Activated CD4-positive, alpha-beta T cell treated with anti-CD3 and anti-CD28 coated beads for 36 hours (primary cell): ENCODE data around the gene KLHDC4. TPM values are rescaled to one million over a fixed set of nuclear protein-coding genes. Genes with fewer than 3 reads are reported as not detected.

Experiments used
- ATAC-seq: fragments of 200-7000 bp; cut with Tn5 transposase; one replicate; pipeline ENCODE4 v1.10.0; 2021; ENCODE audit warnings: mild to moderate bottlenecking, moderate library complexity
- CTCF ChIA-PET: fragments of 350-600 bp; sonication (Branson Sonifier 250); formaldehyde crosslinking; loops from one replicate; lab custom pipeline; 2021; ENCODE audit warnings: antibody characterized with exemption; lab: Charles Lee
- POLR2A ChIA-PET: fragments of 350-600 bp; sonication (Branson Sonifier 250); formaldehyde crosslinking; loops from one replicate; lab custom pipeline; 2021; ENCODE audit warnings: antibody characterized with exemption, inconsistent platforms; lab: Charles Lee
- DNase-seq: peaks from one replicate; pipeline ENCODE4 v3.0.0-alpha.2; 2020
- H3K27ac Mint-ChIP-seq: one replicate; pipeline ENCODE4 v1.8.0; 2021; ENCODE audit warnings: mixed read lengths
- H3K27me3 Mint-ChIP-seq: one replicate; pipeline ENCODE4 v1.8.0; 2021; ENCODE audit warnings: mixed read lengths
- H3K36me3 Mint-ChIP-seq: one replicate; pipeline ENCODE4 v1.8.0; 2021; ENCODE audit warnings: low read depth, mixed read lengths
- H3K4me1 Mint-ChIP-seq: one replicate; pipeline ENCODE4 v1.8.0; 2021; ENCODE audit warnings: mixed read lengths
- H3K4me3 Mint-ChIP-seq: one replicate; pipeline ENCODE4 v1.8.0; 2021; ENCODE audit warnings: mild to moderate bottlenecking, moderate library complexity, mixed read lengths
- H3K9me3 Mint-ChIP-seq: one replicate; pipeline ENCODE4 v1.8.0; 2021; ENCODE audit warnings: low read depth, mixed read lengths
- intact Hi-C, 2 experiments: fragments of 100-400 bp; cut with DNase I in 1 of 2; cut with micrococcal nuclease in 1 of 2; formaldehyde crosslinking; loops; one replicate each; pipeline versions ENCODE4 v1.14.2 to v1.15.1; 2022 to 2024; cut with DNase I, micrococcal nuclease
- total RNA-seq, 2 experiments: library from RNA; stranded (reverse); gene quantifications; one replicate each; pipeline ENCODE4 v1.2.3, GENCODE V29; 2021

KLHDC4 gene
- total RNA-seq, 2 experiments from 2014 or later: 67.0 to 77.3 TPM

DNA sequence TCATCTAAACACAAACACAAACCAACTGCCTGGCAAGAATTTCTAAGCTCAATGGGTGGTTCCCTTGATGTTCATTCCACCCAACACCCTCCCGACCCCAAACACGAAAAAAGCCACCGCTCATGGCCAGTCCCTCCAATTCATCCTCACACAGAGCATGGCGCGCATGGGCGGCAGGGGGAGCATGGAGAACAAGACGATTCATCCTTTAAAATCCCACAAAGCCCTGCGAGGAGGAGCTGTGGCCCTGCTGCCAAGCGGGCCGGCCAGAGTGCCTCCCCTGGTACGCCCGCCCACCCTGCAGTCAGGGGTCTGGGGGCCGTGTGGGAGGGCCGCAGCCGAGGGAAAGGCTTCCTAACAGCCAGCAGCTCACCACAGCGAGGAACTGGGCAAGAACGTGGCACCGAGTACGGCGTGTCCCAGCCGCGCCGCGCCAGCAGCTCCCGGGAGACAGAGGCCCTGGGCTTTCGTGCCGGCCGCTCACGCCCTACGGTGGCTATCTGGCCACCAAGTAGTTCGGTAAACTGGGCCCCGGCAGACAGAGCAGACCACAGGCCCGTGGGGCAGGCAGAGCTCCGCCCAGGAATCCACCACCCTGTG is 60.9 kb downstream of the KLHDC4 start:
- Mint-ChIP-seq H3K36me3 (peaks cover 44% of the 10 kb centered on the region), H3K27me3 (no peaks in the 10 kb centered on the region), H3K4me3 (no peak overlapping the region), H3K9me3 (no peaks in the 10 kb centered on the region), H3K4me1 (peaks cover 39% of the 10 kb centered on the region), H3K27ac (no peak overlapping the region)
- CTCF ChIA-PET: interaction anchor here (0.9 kb wide), 1 partner anchor 69 kb away, joined by 3 read pairs; no protein-coding TSS in a partner anchor
- POLR2A ChIA-PET: no interaction called here
- no peak for DNase-seq
- ATAC-seq: no peak
- intact Hi-C loops: loop anchor here in 1 of 2 experiments (5.0 kb wide), 1 partner anchor 147 kb away; no protein-coding TSS in a partner anchor

DNA sequence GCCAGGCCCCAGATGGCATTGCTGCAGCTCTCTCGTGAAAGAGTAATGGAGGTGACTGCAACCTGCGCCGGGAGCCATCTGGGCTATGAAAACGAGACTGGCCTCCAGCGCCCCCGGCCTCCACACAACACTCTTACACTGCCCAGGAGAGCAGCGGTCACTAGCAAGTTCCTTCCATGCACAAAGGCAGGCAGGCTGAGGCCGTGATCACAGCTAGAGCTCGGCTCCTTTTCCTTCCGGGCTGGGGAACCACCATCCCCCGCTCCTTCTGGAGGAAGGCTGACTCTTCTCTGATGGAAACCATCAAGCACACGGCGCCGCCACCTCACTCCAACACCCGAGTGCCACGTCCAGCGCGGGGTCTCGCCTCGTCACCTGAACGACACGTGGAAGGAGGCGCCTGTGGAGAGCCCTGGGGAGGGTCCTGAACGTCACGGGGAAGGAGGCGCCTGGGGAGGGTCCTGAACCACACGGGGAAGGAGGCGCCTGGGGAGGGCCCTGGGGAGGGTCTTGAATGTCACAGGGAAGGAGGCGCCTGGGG is 61.9 kb downstream of the KLHDC4 start:
- ChIA-PET POLR2A (no interaction called here), CTCF (interaction anchor here (1.5 kb wide), 1 partner anchor 12 kb away, joined by 5 read pairs; no protein-coding TSS in a partner anchor)
- Mint-ChIP-seq H3K27me3 (no peaks in the 10 kb centered on the region), H3K4me3 (no peak overlapping the region), H3K4me1 (peaks cover 44% of the 10 kb centered on the region), H3K27ac (peak overlapping the region; percentile 75), H3K9me3 (no peaks in the 10 kb centered on the region), H3K36me3 (peaks cover 44% of the 10 kb centered on the region)
- ATAC-seq (no peak), DNase-seq (no peak)
- intact Hi-C loops: loop anchor here in 1 of 2 experiments (5.0 kb wide), 1 partner anchor 148 kb away; no protein-coding TSS in a partner anchor

DNA sequence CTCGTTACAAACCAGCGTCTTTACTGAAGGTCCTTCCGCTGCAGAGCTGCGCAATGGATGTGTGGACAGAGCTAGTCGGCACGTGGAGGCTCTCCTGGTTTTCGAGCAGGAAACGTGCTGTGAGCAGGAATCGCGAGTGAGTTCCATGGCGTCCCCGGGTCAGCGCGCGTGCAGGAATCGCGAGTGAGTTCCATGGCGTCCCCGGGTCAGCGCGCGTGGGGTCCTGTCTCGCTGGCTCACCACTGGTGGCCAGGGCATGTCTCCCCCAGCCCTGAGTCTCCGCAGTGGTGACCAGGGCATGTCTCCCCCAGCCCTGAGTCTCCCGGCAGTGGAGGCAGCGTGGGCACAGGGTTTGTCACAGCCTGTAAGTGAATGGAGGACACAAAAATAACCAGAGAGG is 62.7 kb downstream of the KLHDC4 start:
- ChIA-PET POLR2A (no interaction called here), CTCF (interaction anchor here (0.6 to 1.5 kb wide), 5 partner anchors 11 to 212 kb away, joined by 3 to 6 read pairs (median 5); no protein-coding TSS in a partner anchor)
- DNase-seq: no peak
- H3K4me3 Mint-ChIP-seq: no peak overlapping the region
- H3K36me3 Mint-ChIP-seq: peaks cover 37% of the 10 kb centered on the region
- intact Hi-C loops: loop anchor here in 1 of 2 experiments (5.0 kb wide), 1 partner anchor 149 kb away; no protein-coding TSS in a partner anchor
- no peaks in the 10 kb centered on the region for H3K9me3 Mint-ChIP-seq
- H3K27me3 Mint-ChIP-seq: no peaks in the 10 kb centered on the region
- no peak for ATAC-seq
- peaks cover 52% of the 10 kb centered on the region for H3K4me1 Mint-ChIP-seq
- peak overlapping the region; percentile 75 for H3K27ac Mint-ChIP-seq

DNA sequence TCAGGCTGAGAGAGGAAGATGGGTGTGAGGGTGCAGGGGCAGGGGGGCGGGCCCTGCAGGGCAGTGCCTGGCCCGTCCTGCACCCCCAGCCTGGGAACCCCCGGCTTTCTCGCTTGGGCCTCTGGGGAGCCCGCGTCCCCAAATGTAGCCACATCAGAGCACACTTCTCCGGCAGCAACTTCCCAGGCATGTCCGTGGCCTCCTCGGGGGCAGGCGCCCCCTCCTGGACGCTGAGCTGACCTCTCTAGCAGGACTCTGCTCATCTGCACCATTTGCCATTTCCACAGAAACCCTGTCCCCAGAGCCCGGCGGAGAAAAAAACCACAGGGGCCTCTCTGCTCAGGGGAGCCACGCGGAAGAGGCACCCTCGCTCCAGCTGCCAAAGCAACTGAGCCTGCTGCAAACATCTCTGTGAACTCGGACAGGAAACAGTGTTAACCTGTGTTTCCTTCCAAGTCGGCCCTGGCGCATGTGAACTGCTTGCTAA is 63.4 kb downstream of the KLHDC4 start:
- H3K4me1 Mint-ChIP-seq: peaks cover 59% of the 10 kb centered on the region
- H3K4me3 Mint-ChIP-seq: no peak overlapping the region
- POLR2A ChIA-PET: interaction anchor here (0.6 kb wide), 1 partner anchor 66 kb away, joined by 8 read pairs; no protein-coding TSS in a partner anchor
- H3K27me3 Mint-ChIP-seq: no peaks in the 10 kb centered on the region
- H3K36me3 Mint-ChIP-seq: peaks cover 32% of the 10 kb centered on the region
- DNase-seq: peak; percentile 69
- peak; percentile 60 for ATAC-seq
- CTCF ChIA-PET: interaction anchor here (1.0 to 1.5 kb wide), 7 partner anchors 11 to 258 kb away, joined by 3 to 6 read pairs (median 5); no protein-coding TSS in a partner anchor
- H3K9me3 Mint-ChIP-seq: no peaks in the 10 kb centered on the region
- H3K27ac Mint-ChIP-seq: peak overlapping the region; percentile 75
- intact Hi-C loops: loop anchor here in 1 of 2 experiments (5.0 kb wide), 1 partner anchor 150 kb away; no protein-coding TSS in a partner anchor

DNA sequence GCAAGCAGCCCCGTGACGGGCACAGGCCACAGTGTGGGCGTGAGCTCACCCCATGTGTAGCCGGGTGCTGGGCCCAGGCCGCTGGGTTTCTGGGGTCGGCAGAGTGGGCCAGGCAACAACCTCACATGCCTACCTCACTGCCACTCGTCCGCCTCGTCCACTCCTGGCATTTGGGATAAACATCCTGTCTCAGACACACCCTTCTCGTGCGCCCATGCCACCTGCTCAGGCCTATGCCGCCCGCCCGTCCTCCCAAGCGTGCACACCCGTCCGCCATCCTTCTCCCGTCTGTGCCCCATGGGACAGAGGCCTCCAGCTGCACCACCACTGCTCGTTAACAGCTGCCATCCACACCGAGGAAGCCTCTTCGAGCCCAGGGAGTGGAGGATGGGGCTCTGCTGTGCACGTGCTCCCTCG is 64.3 kb downstream of the KLHDC4 start:
- H3K36me3 Mint-ChIP-seq: peaks cover 30% of the 10 kb centered on the region
- intact Hi-C loops: loop anchor here in 1 of 2 experiments (5.0 kb wide), 1 partner anchor 151 kb away; no protein-coding TSS in a partner anchor
- no peaks in the 10 kb centered on the region for H3K9me3 Mint-ChIP-seq
- H3K4me1 Mint-ChIP-seq: peaks cover 59% of the 10 kb centered on the region
- no peaks in the 10 kb centered on the region for H3K27me3 Mint-ChIP-seq
- no peak for DNase-seq
- POLR2A ChIA-PET: no interaction called here
- peak overlapping the region; percentile 63 for H3K27ac Mint-ChIP-seq
- H3K4me3 Mint-ChIP-seq: no peak overlapping the region
- CTCF ChIA-PET: interaction anchor here (0.6 to 1.2 kb wide), 3 partner anchors 15 to 73 kb away, joined by 3 to 6 read pairs (median 4); no protein-coding TSS in a partner anchor
- no peak for ATAC-seq

DNA sequence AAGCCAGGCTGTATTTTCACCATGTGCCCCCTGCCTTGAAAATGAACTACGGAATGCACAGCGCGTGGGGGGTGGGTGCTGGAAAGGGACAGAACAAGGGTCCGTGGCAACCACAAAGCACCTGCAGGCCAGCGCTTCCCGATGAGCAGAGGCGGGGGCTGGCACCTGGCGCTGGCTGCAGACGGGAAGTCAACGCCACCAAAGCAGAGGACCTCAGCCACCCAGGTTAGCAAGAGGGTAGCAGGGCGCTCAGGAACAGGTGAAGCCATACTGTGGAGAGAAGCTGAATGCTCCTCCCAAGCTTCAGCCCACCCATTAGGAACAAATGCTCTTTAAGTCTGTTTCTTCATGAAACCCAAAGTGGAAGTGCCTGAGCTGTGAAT is 64.7 kb downstream of the KLHDC4 start:
- intact Hi-C loops: loop anchor here in 1 of 2 experiments (5.0 kb wide), 1 partner anchor 151 kb away; no protein-coding TSS in a partner anchor
- Mint-ChIP-seq H3K4me1 (peaks cover 59% of the 10 kb centered on the region), H3K27me3 (no peaks in the 10 kb centered on the region), H3K27ac (peak overlapping the region; percentile 63), H3K4me3 (no peak overlapping the region), H3K9me3 (no peaks in the 10 kb centered on the region), H3K36me3 (peaks cover 32% of the 10 kb centered on the region)
- DNase-seq (no peak), ATAC-seq (no peak)
- ChIA-PET CTCF (interaction anchor here (0.8 kb wide), 1 partner anchor 73 kb away, joined by 3 read pairs; no protein-coding TSS in a partner anchor), POLR2A (no interaction called here)

DNA sequence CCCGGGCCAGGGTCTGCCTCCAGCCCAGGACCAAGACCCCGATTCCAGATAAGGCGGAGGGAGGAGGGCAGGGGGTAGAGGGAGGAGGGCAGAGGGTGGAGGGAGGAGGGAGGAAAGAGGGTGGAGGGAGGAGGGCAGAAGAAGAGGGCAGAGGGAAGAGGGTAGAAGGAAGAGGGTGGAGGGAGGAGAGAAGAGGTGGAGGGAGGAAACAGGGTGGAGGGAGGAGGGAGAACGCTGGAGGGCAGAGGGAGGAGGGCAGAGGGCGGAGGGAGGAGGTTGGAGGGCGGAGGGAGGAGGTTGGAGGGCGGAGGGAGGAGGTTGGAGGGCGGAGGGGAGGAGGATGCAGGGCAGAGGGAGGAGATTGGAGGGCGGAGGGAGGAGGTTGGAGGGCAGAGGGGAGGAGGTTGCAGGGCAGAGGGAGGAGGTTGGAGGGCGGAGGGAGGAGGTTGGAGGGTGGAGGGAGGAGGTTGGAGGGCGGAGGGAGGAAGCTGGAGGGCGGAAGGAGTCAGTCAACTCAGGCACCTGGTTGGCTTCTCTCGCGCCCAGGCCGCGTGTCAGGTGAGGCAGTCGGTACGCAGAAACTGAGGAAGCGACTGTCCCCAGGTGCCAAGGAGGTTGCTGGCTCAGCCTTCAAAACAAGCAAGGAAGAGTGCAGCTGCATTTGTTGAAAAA is 65.2 kb downstream of the KLHDC4 start:
- Mint-ChIP-seq H3K27ac (peak overlapping the region; percentile 63), H3K9me3 (no peaks in the 10 kb centered on the region), H3K4me1 (peaks cover 59% of the 10 kb centered on the region), H3K4me3 (no peak overlapping the region), H3K27me3 (no peaks in the 10 kb centered on the region), H3K36me3 (peaks cover 32% of the 10 kb centered on the region)
- DNase-seq (peak; percentile 54), ATAC-seq (no peak)
- CTCF ChIA-PET: interaction anchor here (0.8 kb wide), 1 partner anchor 72 kb away, joined by 3 read pairs; no protein-coding TSS in a partner anchor
- POLR2A ChIA-PET: no interaction called here
- intact Hi-C loops: loop anchor here in 1 of 2 experiments (5.0 kb wide), 1 partner anchor 152 kb away; no protein-coding TSS in a partner anchor

DNA sequence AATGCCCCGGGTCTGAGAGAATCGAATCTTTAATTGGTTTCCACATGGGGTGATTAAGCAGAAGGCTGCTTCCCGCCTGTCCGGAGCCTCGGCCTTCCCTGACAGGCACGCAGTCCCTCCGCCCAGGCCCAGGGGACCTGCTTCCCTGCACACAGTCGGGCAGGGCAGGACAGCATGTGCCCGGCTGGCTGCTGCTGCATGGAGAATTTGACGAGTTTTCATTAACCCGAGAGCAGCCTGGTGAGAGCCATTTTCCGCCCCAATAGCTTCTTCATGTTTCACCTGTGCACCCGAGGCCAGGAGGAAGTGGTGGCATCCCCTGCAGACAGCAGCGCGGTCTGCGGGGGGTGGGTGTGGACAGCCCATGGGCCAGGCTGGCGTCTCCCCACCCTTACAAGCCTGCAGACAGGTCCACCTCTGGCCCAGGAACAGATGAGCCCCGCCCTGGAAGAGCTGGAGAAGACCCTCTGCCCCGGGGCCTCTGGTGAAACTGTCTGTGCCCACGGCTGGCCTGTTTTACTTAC is 67.0 kb downstream of the KLHDC4 start:
- no peak overlapping the region for H3K4me3 Mint-ChIP-seq
- POLR2A ChIA-PET: no interaction called here
- no peaks in the 10 kb centered on the region for H3K9me3 Mint-ChIP-seq
- H3K27ac Mint-ChIP-seq: peak overlapping the region; percentile 82
- H3K27me3 Mint-ChIP-seq: no peaks in the 10 kb centered on the region
- no peak for ATAC-seq
- intact Hi-C loops: no loop called here
- peaks cover 52% of the 10 kb centered on the region for H3K4me1 Mint-ChIP-seq
- DNase-seq: peak; percentile 31
- peaks cover 25% of the 10 kb centered on the region for H3K36me3 Mint-ChIP-seq
- CTCF ChIA-PET: interaction anchor here (0.6 to 0.8 kb wide), 3 partner anchors 67 to 380 kb away, joined by 3 read pairs; partner anchors contain the start of gene KLHDC4

DNA sequence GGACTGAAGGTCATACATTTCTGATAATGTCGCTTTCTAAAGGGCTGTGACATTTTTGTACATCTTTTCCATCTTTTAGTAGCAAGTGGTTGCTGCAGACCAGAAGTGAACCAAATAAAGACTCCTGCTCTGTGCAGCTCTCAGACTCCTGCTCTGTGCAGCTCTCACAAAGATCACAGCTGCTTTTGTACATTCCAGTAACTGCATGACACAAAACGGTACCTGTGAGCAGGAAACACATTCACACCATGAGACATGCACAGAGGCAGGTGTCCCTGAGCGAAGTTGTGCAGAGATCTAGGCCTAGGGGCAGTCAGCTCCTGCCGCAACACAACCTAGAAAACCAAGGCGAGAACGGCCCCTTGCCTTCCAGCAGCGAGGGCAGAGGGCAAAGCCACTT is 67.5 kb downstream of the KLHDC4 start:
- Mint-ChIP-seq H3K27ac (peak overlapping the region; percentile 82), H3K4me3 (no peak overlapping the region), H3K9me3 (no peaks in the 10 kb centered on the region), H3K4me1 (peaks cover 47% of the 10 kb centered on the region), H3K27me3 (no peaks in the 10 kb centered on the region), H3K36me3 (peaks cover 20% of the 10 kb centered on the region)
- intact Hi-C loops: no loop called here
- POLR2A ChIA-PET: no interaction called here
- ATAC-seq (peak; percentile 70), DNase-seq (peak; percentile 55)
- CTCF ChIA-PET: interaction anchor here (0.8 kb wide), 1 partner anchor 68 kb away, joined by 3 read pairs; the partner anchor contains the start of gene KLHDC4

DNA sequence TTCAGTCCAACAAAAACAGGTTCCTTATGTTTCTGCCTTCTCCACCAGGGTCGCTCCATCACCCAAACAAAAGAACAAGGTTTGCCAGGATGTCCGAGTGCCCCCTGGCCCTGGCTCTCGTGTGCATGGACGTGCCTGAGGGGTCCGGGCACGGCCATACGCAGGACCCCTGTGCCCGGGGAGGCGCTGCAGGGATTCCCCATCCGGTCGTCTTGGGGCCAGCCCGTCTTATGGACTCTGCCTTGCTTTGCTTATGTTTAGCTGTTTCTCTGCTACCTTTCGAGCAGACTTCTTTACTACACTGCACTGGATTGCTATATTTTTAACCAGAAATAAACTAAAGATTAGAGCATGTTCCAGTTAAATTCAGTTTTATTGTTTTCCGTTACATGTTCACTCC is 68.0 kb downstream of the KLHDC4 start:
- peaks cover 43% of the 10 kb centered on the region for H3K4me1 Mint-ChIP-seq
- ATAC-seq (no peak), DNase-seq (no peak)
- intact Hi-C loops: no loop called here
- no peaks in the 10 kb centered on the region for H3K9me3 Mint-ChIP-seq
- H3K4me3 Mint-ChIP-seq: no peak overlapping the region
- peak overlapping the region; percentile 82 for H3K27ac Mint-ChIP-seq
- peaks cover 17% of the 10 kb centered on the region for H3K36me3 Mint-ChIP-seq
- H3K27me3 Mint-ChIP-seq: no peaks in the 10 kb centered on the region
- ChIA-PET POLR2A (no interaction called here), CTCF (no interaction called here)

DNA sequence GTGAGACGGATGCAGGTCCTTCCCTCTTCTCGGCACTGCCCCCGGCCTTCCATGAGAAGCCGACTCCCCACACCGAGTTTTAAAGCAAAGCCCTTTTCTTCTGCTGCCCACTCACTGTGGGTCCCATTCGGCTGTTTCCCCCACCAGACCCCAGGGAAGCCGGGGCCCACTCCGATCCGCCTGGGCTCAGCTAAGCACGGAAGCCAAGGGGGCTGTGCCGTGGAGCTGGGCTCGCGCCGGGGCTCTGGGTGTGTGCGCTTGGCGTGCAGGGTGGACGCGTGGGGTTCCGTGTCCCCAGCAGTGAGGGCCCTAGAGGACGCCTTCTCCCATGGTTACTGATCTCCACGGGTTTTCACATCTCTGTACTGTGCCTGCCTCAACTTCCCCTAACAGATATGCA is 68.5 kb downstream of the KLHDC4 start:
- no peaks in the 10 kb centered on the region for H3K27me3 Mint-ChIP-seq
- no peak overlapping the region for H3K4me3 Mint-ChIP-seq
- intact Hi-C loops: no loop called here
- H3K27ac Mint-ChIP-seq: peak overlapping the region; percentile 82
- DNase-seq (no peak), ATAC-seq (no peak)
- peaks cover 38% of the 10 kb centered on the region for H3K4me1 Mint-ChIP-seq
- CTCF ChIA-PET: no interaction called here
- H3K9me3 Mint-ChIP-seq: no peaks in the 10 kb centered on the region
- peaks cover 12% of the 10 kb centered on the region for H3K36me3 Mint-ChIP-seq
- POLR2A ChIA-PET: no interaction called here
